Transverse colon (tissue), 4 donors: ENCODE measurements around the gene RAD9A. TPM values are rescaled to one million over a fixed set of nuclear protein-coding genes. Genes with fewer than 3 reads are reported as not detected.
A peak's percentile ranks its signal among the peaks of the same experiment; 100 is the strongest.

Experiments used
- DNase-seq: peaks from one replicate; pipeline ENCODE4 v3.0.0-alpha.2; 2019
- H3K27ac ChIP-seq, 4 donors: fragments of 200-600 bp; sonication (generic); 2 replicates each; pipeline ENCODE4 v1.5.1; 2016 to 2018; ENCODE audit warnings: inconsistent platforms in 4 of 4
- H3K27me3 ChIP-seq: fragments of 200-600 bp; sonication (generic); 2 replicates; pipeline ENCODE4 v1.5.1; 2017; ENCODE audit warnings: inconsistent platforms
- H3K36me3 ChIP-seq, 4 donors: fragments of 200-600 bp; sonication (generic); 2 replicates each; pipeline ENCODE4 v1.5.1; 2017 to 2019; ENCODE audit warnings: inconsistent platforms in 4 of 4
- H3K4me1 ChIP-seq, 4 donors: fragments of 200-600 bp; sonication (generic); 2 replicates each; pipeline ENCODE4 v1.5.1; 2017 to 2020; ENCODE audit warnings: inconsistent platforms in 4 of 4
- H3K4me3 ChIP-seq, 4 donors: fragments of 200-600 bp; sonication (generic); 1 replicate in 1 of 4; 2 replicates in 3 of 4; pipeline versions ENCODE4 v1.5.1 to v1.6.1; 2017 to 2019; ENCODE audit warnings: inconsistent platforms in 4 of 4
- H3K9me3 ChIP-seq, 2 donors: fragments of 200-600 bp; sonication (generic); 2 replicates each; pipeline ENCODE4 v1.5.1; 2017 to 2019; ENCODE audit warnings: inconsistent platforms in 2 of 2
- CTCF ChIP-seq, 5 experiments: fragments of 200-600 bp in 3 of 5; fragments of 450-650 bp in 2 of 5; sonication (generic) in 3 of 5; IDR thresholded peaks; 1 replicate in 2 of 5; 2 replicates in 3 of 5; pipeline ENCODE4 v1.5.1; 2016 to 2017; ENCODE audit warnings: antibody characterized with exemption in 5 of 5, inconsistent platforms in 3 of 5, mild to moderate bottlenecking in 2 of 5, moderate library complexity in 1 of 5
- EP300 ChIP-seq: sonication (generic); formaldehyde crosslinking; IDR thresholded peaks from one replicate; pipeline ENCODE4 v1.6.1; 2017; ENCODE audit warnings: antibody characterized with exemption, low read depth
- POLR2A ChIP-seq: fragments of 450-650 bp; IDR thresholded peaks from one replicate; pipeline ENCODE4 v1.6.1; 2016; ENCODE audit warnings: antibody characterized with exemption, mild to moderate bottlenecking, moderate library complexity
- POLR2AphosphoS5 ChIP-seq, 3 donors: sonication (generic); formaldehyde crosslinking; IDR thresholded peaks; one replicate each; pipeline ENCODE4 v1.6.1; 2016; ENCODE audit warnings: antibody characterized with exemption in 3 of 3
- WGBS, 2 donors: methylation state at CpG; one replicate each; pipeline ENCODE4 v1.1.5; 2018; ENCODE audit warnings: low coverage in 1 of 2; 5-methylcytosine and 5-hydroxymethylcytosine counted together
- in situ Hi-C, 4 donors: fragments of 200-750 bp; cut with MboI; loops; one replicate each; pipeline versions ENCODE4 v1.15.0 to v1.15.1; 2017; ENCODE audit warnings: low sequenced_read_pairs in 3 of 4, low pct_ligation_motif_present in 1 of 4, low pct_unique_long_range_greater_than_20kb in 1 of 4
- intact Hi-C: fragments of 100-400 bp; cut with DNase I; formaldehyde crosslinking; loops from one replicate; pipeline ENCODE4 v1.15.1; 2023; ENCODE audit warnings: low total_unique reads
- total RNA-seq, 4 donors: library from RNA; depleted of rRNA; stranded (reverse); fragments of >200 nt; gene quantifications; one replicate each; pipeline ENCODE4 v1.1.0, GENCODE V29; 2016

The RAD9A gene
- total RNA-seq, 4 donors from 2014 or later = 37.8 to 470 (median 95.3) TPM

GRCh38 chr11:67437082-67437808 lies 45.5 kb downstream of the RAD9A start, which contains the start of gene PTPRCAP:
Gene PTPRCAP (minus strand): TSS chr11:67437682. CDS start chr11:67437619, 63 bp downstream.
- peak; percentile 78 for DNase-seq
- TF ChIP-seq POLR2A (peak; percentile 67), EP300 (no peak), POLR2AphosphoS5 (IDR thresholded peaks at IDR 0.05) (peak in 2 of 3 donors; percentile 40 to 65), CTCF (IDR thresholded peaks at IDR 0.05) (no peak)
- in situ Hi-C loops (no loop called here), intact Hi-C loops (no loop called here)
- H3K4me3 ChIP-seq = peak within 1 kb of the TSS in 3 of 4 donors; percentile 2 to 41 (median 15)
- peaks cover under 1 to 33% (median 15%) of the 10 kb centered on the region in 4 donors for H3K4me1 ChIP-seq
- 66% methylated on average over 22 of the region's 26 CpGs; no CpG with 5 or more reads in 1 of the 2 donors for WGBS, 2 donors
- H3K27ac ChIP-seq = peak within 1 kb of the TSS; percentile 72 to 83 (median 74)
- peaks cover 0 to 15% (median 2%) of the 10 kb centered on the region in 4 donors for H3K36me3 ChIP-seq
- H3K9me3 ChIP-seq = no peaks in the 10 kb centered on the region
- no peaks in the 10 kb centered on the region for H3K27me3 ChIP-seq

- H3K27ac ChIP-seq = peak overlapping the region; percentile 72 to 83 (median 74)
- in situ Hi-C loops = no loop called here
- no peaks in the 10 kb centered on the region for H3K27me3 ChIP-seq
- peaks cover 0 to 10% (median 0%) of the 10 kb centered on the region in 4 donors for H3K36me3 ChIP-seq
- H3K4me1 ChIP-seq = peaks cover 6 to 39% (median 20%) of the 10 kb centered on the region in 4 donors
- peak overlapping the region in 3 of 4 donors; percentile 2 to 41 (median 15) for H3K4me3 ChIP-seq
- WGBS, 2 donors = 69% methylated on average over 3 of the region's 3 CpGs; no CpG with 5 or more reads in 1 of the 2 donors
- H3K9me3 ChIP-seq = no peaks in the 10 kb centered on the region
- no peak for DNase-seq
- intact Hi-C loops = no loop called here
- no peak for TF ChIP-seq POLR2A
These were observed 46.0 kb downstream of the RAD9A start for GRCh38 chr11:67437809-67438157.

GRCh38 chr11:67438158-67438902 lies 46.5 kb downstream of the RAD9A start:
- Histone ChIP-seq H3K36me3 (peaks cover 0 to 5% (median 0%) of the 10 kb centered on the region in 4 donors), H3K9me3 (no peaks in the 10 kb centered on the region), H3K27me3 (no peaks in the 10 kb centered on the region), H3K27ac (peak overlapping the region; percentile 72 to 83 (median 74)), H3K4me1 (peaks cover 6 to 41% (median 22%) of the 10 kb centered on the region in 4 donors), H3K4me3 (peak overlapping the region in 3 of 4 donors; percentile 2 to 41 (median 15))
- DNase-seq = peak; percentile 76
- 87% methylated on average over 39 of the region's 41 CpGs; no CpG with 5 or more reads in 1 of the 2 donors for WGBS, 2 donors
- intact Hi-C loops (no loop called here), in situ Hi-C loops (no loop called here)
- TF ChIP-seq EP300 (no peak), POLR2A (peak; percentile 21), CTCF (IDR thresholded peaks at IDR 0.05) (no peak), POLR2AphosphoS5 (IDR thresholded peaks at IDR 0.05) (peak in 1 of 3 donors; percentile 65)

- whole genome bisulfite sequencing, 2 donors = 80% methylated on average over 31 of the region's 31 CpGs; no CpG with 5 or more reads in 1 of the 2 donors
- H3K4me3 ChIP-seq = no peak overlapping the region
- peak in 2 of 5 experiments; percentile 18 to 22 for TF ChIP-seq CTCF (IDR thresholded peaks at IDR 0.05)
- no peak for TF ChIP-seq POLR2A
- H3K4me1 ChIP-seq = peaks cover 8 to 48% (median 27%) of the 10 kb centered on the region in 4 donors
- H3K27ac ChIP-seq = peak overlapping the region; percentile 72 to 83 (median 74)
- in situ Hi-C loops (no loop called here), intact Hi-C loops (no loop called here)
- H3K9me3 ChIP-seq = no peaks in the 10 kb centered on the region
- no peaks in the 10 kb centered on the region for H3K27me3 ChIP-seq
- no peaks in the 10 kb centered on the region for H3K36me3 ChIP-seq
- DNase-seq = peak; percentile 62
These were observed 47.8 kb downstream of the RAD9A start for GRCh38 chr11:67439321-67440228.
